HL-60 (cell line): ENCODE data around the gene SERPINA6.
A peak's percentile ranks its signal among the peaks of the same experiment; 100 is the strongest.

Experiments used
- DNase-seq, 2 experiments: peaks; one replicate each; pipeline ENCODE4 v3.0.0-alpha.2; 2010 to 2020; ENCODE audit warnings: low read depth in 1 of 2, low spot score in 1 of 2
- H3K27ac ChIP-seq: fragments of 250-450 bp; sonication (Bioruptor Pico); replicated peaks from 2 replicates; pipeline ENCODE4 v1.5.1; 2020; ENCODE audit warnings: mild to moderate bottlenecking, moderate library complexity
- H3K27me3 ChIP-seq: fragments of 250-450 bp; sonication (Bioruptor Pico); 2 replicates; pipeline ENCODE4 v1.5.1; 2021; ENCODE audit warnings: mild to moderate bottlenecking, moderate library complexity; ENCODE audit not compliant: insufficient read depth, poor library complexity, severe bottlenecking
- H3K4me3 ChIP-seq: replicated peaks from 2 replicates; pipeline ENCODE4 v1.5.1; 2011; ENCODE audit warnings: mild to moderate bottlenecking, control low read depth, low read length; ENCODE audit not compliant: insufficient read depth
- GABPA ChIP-seq: IDR thresholded peaks from 2 replicates; pipeline ENCODE4 v1.6.1; 2012; ENCODE audit warnings: low read depth
- POLR2AphosphoS5 ChIP-seq: IDR thresholded peaks from 2 replicates; pipeline ENCODE4 v1.6.1; 2012; ENCODE audit warnings: low read depth
- SPI1 ChIP-seq: IDR thresholded peaks from 2 replicates; pipeline ENCODE4 v1.6.1; 2012; ENCODE audit warnings: low read depth, mild to moderate bottlenecking, borderline replicate concordance
- TF ChIP-seq, protein P1 (sequence below): IDR thresholded peaks from 2 replicates; pipeline ENCODE4 v1.6.1; 2012; ENCODE audit warnings: low read depth; ENCODE audit not compliant: insufficient replicate concordance
- TF ChIP-seq, protein P2 (sequence below): IDR thresholded peaks from one replicate; pipeline ENCODE4 v1.5.1; 2011; ENCODE audit warnings: low read length, control low read depth, inconsistent platforms; ENCODE audit not compliant: insufficient read depth

Gene SERPINA6

DNA sequence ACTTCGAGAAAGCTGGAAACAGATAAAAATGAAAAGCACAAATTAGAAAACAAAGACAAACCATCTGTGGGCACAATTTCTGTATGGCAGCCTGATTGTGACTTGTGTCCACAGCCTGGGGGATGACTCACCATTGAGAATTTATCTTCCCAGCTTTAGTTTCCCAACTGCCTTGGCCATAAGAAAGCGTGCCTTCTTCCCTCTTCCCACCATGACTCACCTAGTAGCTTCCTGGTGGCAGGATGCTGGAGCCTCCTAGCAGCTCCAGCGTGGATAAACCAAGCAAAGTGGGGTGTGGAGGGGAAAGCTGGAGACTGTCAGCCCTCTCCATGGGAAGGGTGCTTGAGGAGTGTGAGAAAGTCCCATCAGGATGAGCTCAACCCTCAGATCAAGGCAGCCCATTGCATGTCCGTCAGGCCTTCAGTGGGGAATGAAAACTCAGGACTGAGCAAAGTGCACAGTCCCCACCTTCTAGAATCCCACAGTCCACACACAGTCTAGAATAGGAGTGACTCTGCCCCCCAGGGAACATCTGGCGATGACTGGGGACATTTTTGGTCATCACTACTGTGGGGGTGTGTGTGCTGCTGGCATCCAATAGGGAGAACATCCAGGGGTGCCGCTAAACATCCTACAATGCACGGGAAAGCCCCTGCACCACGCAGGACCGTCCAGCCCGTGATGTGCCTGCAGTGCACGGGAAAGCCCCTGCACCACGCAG, 22.4 kb upstream of the SERPINA6 start:
- TF ChIP-seq SPI1: no peak
- TF ChIP-seq, protein P1, sequence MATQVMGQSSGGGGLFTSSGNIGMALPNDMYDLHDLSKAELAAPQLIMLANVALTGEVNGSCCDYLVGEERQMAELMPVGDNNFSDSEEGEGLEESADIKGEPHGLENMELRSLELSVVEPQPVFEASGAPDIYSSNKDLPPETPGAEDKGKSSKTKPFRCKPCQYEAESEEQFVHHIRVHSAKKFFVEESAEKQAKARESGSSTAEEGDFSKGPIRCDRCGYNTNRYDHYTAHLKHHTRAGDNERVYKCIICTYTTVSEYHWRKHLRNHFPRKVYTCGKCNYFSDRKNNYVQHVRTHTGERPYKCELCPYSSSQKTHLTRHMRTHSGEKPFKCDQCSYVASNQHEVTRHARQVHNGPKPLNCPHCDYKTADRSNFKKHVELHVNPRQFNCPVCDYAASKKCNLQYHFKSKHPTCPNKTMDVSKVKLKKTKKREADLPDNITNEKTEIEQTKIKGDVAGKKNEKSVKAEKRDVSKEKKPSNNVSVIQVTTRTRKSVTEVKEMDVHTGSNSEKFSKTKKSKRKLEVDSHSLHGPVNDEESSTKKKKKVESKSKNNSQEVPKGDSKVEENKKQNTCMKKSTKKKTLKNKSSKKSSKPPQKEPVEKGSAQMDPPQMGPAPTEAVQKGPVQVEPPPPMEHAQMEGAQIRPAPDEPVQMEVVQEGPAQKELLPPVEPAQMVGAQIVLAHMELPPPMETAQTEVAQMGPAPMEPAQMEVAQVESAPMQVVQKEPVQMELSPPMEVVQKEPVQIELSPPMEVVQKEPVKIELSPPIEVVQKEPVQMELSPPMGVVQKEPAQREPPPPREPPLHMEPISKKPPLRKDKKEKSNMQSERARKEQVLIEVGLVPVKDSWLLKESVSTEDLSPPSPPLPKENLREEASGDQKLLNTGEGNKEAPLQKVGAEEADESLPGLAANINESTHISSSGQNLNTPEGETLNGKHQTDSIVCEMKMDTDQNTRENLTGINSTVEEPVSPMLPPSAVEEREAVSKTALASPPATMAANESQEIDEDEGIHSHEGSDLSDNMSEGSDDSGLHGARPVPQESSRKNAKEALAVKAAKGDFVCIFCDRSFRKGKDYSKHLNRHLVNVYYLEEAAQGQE: no peak
- TF ChIP-seq, protein P2, sequence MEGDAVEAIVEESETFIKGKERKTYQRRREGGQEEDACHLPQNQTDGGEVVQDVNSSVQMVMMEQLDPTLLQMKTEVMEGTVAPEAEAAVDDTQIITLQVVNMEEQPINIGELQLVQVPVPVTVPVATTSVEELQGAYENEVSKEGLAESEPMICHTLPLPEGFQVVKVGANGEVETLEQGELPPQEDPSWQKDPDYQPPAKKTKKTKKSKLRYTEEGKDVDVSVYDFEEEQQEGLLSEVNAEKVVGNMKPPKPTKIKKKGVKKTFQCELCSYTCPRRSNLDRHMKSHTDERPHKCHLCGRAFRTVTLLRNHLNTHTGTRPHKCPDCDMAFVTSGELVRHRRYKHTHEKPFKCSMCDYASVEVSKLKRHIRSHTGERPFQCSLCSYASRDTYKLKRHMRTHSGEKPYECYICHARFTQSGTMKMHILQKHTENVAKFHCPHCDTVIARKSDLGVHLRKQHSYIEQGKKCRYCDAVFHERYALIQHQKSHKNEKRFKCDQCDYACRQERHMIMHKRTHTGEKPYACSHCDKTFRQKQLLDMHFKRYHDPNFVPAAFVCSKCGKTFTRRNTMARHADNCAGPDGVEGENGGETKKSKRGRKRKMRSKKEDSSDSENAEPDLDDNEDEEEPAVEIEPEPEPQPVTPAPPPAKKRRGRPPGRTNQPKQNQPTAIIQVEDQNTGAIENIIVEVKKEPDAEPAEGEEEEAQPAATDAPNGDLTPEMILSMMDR: no peak
- no peak for TF ChIP-seq POLR2AphosphoS5
- no peak for TF ChIP-seq GABPA
- H3K27ac ChIP-seq: no peak overlapping the region
- no peaks in the 10 kb centered on the region for H3K27me3 ChIP-seq
- no peak overlapping the region for H3K4me3 ChIP-seq
- peak in 1 of 2 experiments; percentile 34 for DNase-seq

DNA sequence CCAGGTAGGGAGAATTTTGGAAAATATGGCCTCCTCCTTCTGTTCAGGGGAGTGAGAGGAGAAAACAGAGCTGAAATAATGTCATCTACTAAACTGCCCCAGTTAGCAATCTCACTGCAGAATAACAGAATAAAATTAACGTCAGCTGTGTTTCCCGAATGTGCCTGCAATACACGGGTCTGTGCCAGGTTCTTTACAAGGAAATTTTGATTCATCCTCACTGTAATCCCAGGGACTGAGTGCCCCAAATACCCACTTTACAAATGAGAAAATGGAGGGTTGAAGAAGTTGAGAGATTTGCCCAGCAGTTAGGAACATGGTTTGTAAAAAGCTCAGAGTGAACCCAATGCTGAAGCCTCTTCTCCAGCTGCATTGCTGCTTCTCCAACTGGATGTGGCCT, 21.3 kb upstream of the SERPINA6 start:
- TF ChIP-seq GABPA (no peak), POLR2AphosphoS5 (no peak), SPI1 (no peak)
- TF ChIP-seq, protein P2: no peak
- TF ChIP-seq, protein P1: no peak
- H3K4me3 ChIP-seq: no peak overlapping the region
- H3K27ac ChIP-seq: no peak overlapping the region
- H3K27me3 ChIP-seq: no peaks in the 10 kb centered on the region
- no peak for DNase-seq

DNA sequence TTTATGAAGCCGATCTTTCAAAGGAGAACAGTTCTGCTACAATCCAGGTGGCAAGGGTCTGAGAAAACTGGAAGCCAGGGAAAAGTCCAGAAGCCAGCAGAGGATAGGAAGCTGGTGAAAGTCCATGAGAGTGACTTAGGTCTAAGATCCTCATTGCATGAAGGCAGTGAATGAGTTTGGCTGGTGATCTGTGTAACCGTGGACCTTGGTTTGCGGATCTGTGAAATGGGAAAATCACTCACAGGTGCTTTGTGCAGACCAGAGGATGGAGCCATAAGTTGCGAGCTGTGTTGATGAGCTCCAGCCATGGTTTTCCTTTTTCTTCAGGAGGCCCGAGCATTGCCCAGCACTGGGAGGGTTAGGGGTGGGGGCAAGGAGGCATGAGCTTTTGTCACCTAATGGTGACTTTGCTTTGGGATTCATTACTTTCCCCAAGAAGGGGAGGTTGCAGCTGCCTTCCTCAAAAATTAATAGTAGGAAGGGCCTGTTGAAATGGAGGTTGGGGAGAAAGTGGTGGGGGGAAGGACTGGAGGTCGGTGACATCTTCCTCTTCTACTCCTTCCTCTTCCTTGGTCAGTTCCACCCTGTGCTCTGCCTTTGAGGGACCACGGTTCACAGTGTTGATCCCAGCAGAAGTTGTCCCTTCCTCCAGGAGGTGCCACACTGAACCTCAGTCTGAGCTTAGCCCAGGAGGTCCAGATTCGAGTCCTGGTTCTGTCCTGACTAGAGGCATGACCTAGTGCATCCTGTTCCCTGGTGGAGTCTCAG, 20.3 kb upstream of the SERPINA6 start:
- Histone ChIP-seq H3K27ac (no peak overlapping the region), H3K27me3 (no peaks in the 10 kb centered on the region), H3K4me3 (no peak overlapping the region)
- TF ChIP-seq, protein P1: no peak
- TF ChIP-seq SPI1 (no peak), GABPA (no peak), POLR2AphosphoS5 (no peak)
- TF ChIP-seq, protein P2: no peak
- peak; percentile 17 to 35 for DNase-seq
